ACC112 (cell line): ENCODE data around the gene TK2.
A peak's percentile ranks its signal among the peaks of the same experiment; 100 is the strongest.
"Not testable (repeated sequence)": the region's sequence is repeated elsewhere in the genome, so short reads cannot be mapped to it uniquely, and the experiment has no call there.

ENCODE experiments used
- H2AFZ ChIP-seq: fragments of 200-600 bp; sonication (generic); one replicate; pipeline ENCODE4 v1.6.0; 2017; ENCODE audit warnings: antibody characterized with exemption, low read length; ENCODE audit not compliant: unreplicated experiment
- H3K27ac ChIP-seq: fragments of 200-600 bp; sonication (generic); 2 replicates; pipeline ENCODE4 v1.5.1; 2014; ENCODE audit warnings: low read depth, mild to moderate bottlenecking, antibody characterized with exemption, low read length, moderate library complexity
- H3K27me3 ChIP-seq: fragments of 200-600 bp; sonication (generic); 2 replicates; pipeline ENCODE4 v1.6.1; 2014; ENCODE audit warnings: mild to moderate bottlenecking, antibody characterized with exemption, low read length, moderate library complexity, mixed read lengths; ENCODE audit not compliant: insufficient read depth
- H3K36me3 ChIP-seq: fragments of 200-600 bp; sonication (generic); 2 replicates; pipeline ENCODE4 v1.6.1; 2016; ENCODE audit warnings: mild to moderate bottlenecking, antibody characterized with exemption, low read length, moderate library complexity, mixed read lengths; ENCODE audit not compliant: insufficient read depth
- H3K4me1 ChIP-seq: fragments of 200-600 bp; sonication (generic); one replicate; pipeline ENCODE4 v1.6.1; 2016; ENCODE audit warnings: low read length, mixed read lengths; ENCODE audit not compliant: insufficient read depth, unreplicated experiment, control insufficient read depth
- H3K4me3 ChIP-seq: fragments of 200-600 bp; sonication (generic); 2 replicates; pipeline ENCODE4 v1.5.1; 2014; ENCODE audit warnings: mild to moderate bottlenecking, low read depth, low read length
- H3K79me2 ChIP-seq: fragments of 200-600 bp; sonication (generic); one replicate; pipeline ENCODE4 v1.6.0; 2016; ENCODE audit warnings: low read length; ENCODE audit not compliant: control insufficient read depth, unreplicated experiment, insufficient read depth

TK2 gene

GRCh38 chr16:66510711-66511601 lies 39.0 kb downstream of the TK2 start:
- Histone ChIP-seq H3K4me1 (peaks cover 54% of the 10 kb centered on the region), H3K36me3 (no peaks in the 10 kb centered on the region), H3K4me3 (no peak overlapping the region), H3K27me3 (no peaks in the 10 kb centered on the region), H3K79me2 (no peaks in the 10 kb centered on the region), H3K27ac (peak overlapping the region; percentile 86), H2AFZ (no peak overlapping the region)

- Histone ChIP-seq H3K36me3 (no peaks in the 10 kb centered on the region), H2AFZ (no peak overlapping the region), H3K27me3 (no peaks in the 10 kb centered on the region), H3K4me1 (peaks cover 48% of the 10 kb centered on the region), H3K4me3 (no peak overlapping the region), H3K27ac (no peak overlapping the region), H3K79me2 (no peaks in the 10 kb centered on the region)
Observed at GRCh38 chr16:66510298-66510697, 39.6 kb downstream of the TK2 start.

GRCh38 chr16:66509576-66509975 lies 40.3 kb downstream of the TK2 start:
- Histone ChIP-seq H3K79me2 (no peaks in the 10 kb centered on the region), H2AFZ (no peak overlapping the region), H3K4me3 (no peak overlapping the region), H3K27me3 (no peaks in the 10 kb centered on the region), H3K27ac (no peak overlapping the region), H3K36me3 (no peaks in the 10 kb centered on the region), H3K4me1 (peaks cover 47% of the 10 kb centered on the region)

- Histone ChIP-seq H3K27me3 (no peaks in the 10 kb centered on the region), H3K27ac (no peak overlapping the region), H3K4me3 (no peak overlapping the region), H2AFZ (no peak overlapping the region), H3K4me1 (peaks cover 49% of the 10 kb centered on the region), H3K36me3 (no peaks in the 10 kb centered on the region), H3K79me2 (no peaks in the 10 kb centered on the region)
Observed at GRCh38 chr16:66508914-66509496, 40.9 kb downstream of the TK2 start.

- no peak overlapping the region for H3K4me3 ChIP-seq
- no peak overlapping the region for H3K27ac ChIP-seq
- H3K79me2 ChIP-seq, result no peaks in the 10 kb centered on the region
- H2AFZ ChIP-seq, result no peak overlapping the region
- H3K27me3 ChIP-seq, result no peaks in the 10 kb centered on the region
- peaks cover 51% of the 10 kb centered on the region for H3K4me1 ChIP-seq
- no peaks in the 10 kb centered on the region for H3K36me3 ChIP-seq
Observed at GRCh38 chr16:66508248-66508913, 41.5 kb downstream of the TK2 start.

GRCh38 chr16:66507731-66508239 lies 42.1 kb downstream of the TK2 start:
- peaks cover 50% of the 10 kb centered on the region for H3K4me1 ChIP-seq
- no peaks in the 10 kb centered on the region for H3K36me3 ChIP-seq
- H3K79me2 ChIP-seq, result no peaks in the 10 kb centered on the region
- no peaks in the 10 kb centered on the region for H3K27me3 ChIP-seq
- H3K27ac ChIP-seq, result no peak overlapping the region
- no peak overlapping the region for H2AFZ ChIP-seq
- H3K4me3 ChIP-seq, result no peak overlapping the region

- Histone ChIP-seq H3K36me3 (no peaks in the 10 kb centered on the region), H3K4me1 (peaks cover 29% of the 10 kb centered on the region), H3K79me2 (no peaks in the 10 kb centered on the region)
Observed at GRCh38 chr16:66503612-66504011, 46.3 kb downstream of the TK2 start.

GRCh38 chr16:66503030-66503429 lies 46.9 kb downstream of the TK2 start:
- H3K27ac ChIP-seq, result peak overlapping the region; percentile 29; the same call in 1 of the 2 replicates
- no peaks in the 10 kb centered on the region for H3K36me3 ChIP-seq
- H2AFZ ChIP-seq, result peak overlapping the region; percentile 44
- peaks cover 23% of the 10 kb centered on the region for H3K4me1 ChIP-seq
- no peaks in the 10 kb centered on the region for H3K79me2 ChIP-seq
- peak overlapping the region; percentile 43; the same call in 1 of the 2 replicates for H3K4me3 ChIP-seq
- H3K27me3 ChIP-seq, result no peaks in the 10 kb centered on the region

More at GRCh38 chr16:66503612-66504011, 46.3 kb downstream of the TK2 start:
- peak overlapping the region; percentile 43; the same call in 1 of the 2 replicates for H3K4me3 ChIP-seq
- H3K27me3 ChIP-seq, result no peaks in the 10 kb centered on the region
- no peak overlapping the region for H2AFZ ChIP-seq
- H3K27ac ChIP-seq, result peak overlapping the region; percentile 29; the same call in 1 of the 2 replicates

GRCh38 chr16:66502020-66502913 lies 47.7 kb downstream of the TK2 start:
- no peaks in the 10 kb centered on the region for H3K36me3 ChIP-seq
- H3K4me3 ChIP-seq, result no peak overlapping the region
- peaks cover 21% of the 10 kb centered on the region for H3K4me1 ChIP-seq
- H3K27me3 ChIP-seq, result no peaks in the 10 kb centered on the region
- H3K27ac ChIP-seq, result peak overlapping the region; percentile 52
- H3K79me2 ChIP-seq, result no peaks in the 10 kb centered on the region
- no peak overlapping the region for H2AFZ ChIP-seq

GRCh38 chr16:66501563-66501962 lies 48.4 kb downstream of the TK2 start:
- not testable (repeated sequence) for H3K27ac ChIP-seq, H3K79me2 ChIP-seq, H2AFZ ChIP-seq, H3K4me3 ChIP-seq, H3K27me3 ChIP-seq, H3K36me3 ChIP-seq
- H3K4me1 ChIP-seq, result peaks cover 21% of the 10 kb centered on the region
